Neural progenitor cell (in vitro differentiated cells): Measurements from ENCODE around the gene DYNLRB1. TPM values are rescaled to one million over a fixed set of nuclear protein-coding genes. Genes with fewer than 3 reads are reported as not detected.

Source experiments
- DNase-seq: peaks from one replicate; pipeline ENCODE4 v3.0.0-alpha.2; 2016; ENCODE audit warnings: low spot score
- H2AFZ ChIP-seq: fragments of 200-600 bp; sonication (generic); replicated peaks from 2 replicates; pipeline ENCODE4 v1.6.1; 2016; ENCODE audit warnings: antibody characterized with exemption
- H3F3A ChIP-seq: fragments of 200-600 bp; sonication (generic); 2 replicates; pipeline ENCODE4 v1.6.1; 2016; ENCODE audit warnings: antibody characterized with exemption, low read depth
- H3K27ac ChIP-seq: fragments of 200-600 bp; sonication (generic); 2 replicates; pipeline ENCODE4 v1.5.1; 2016; ENCODE audit warnings: mild to moderate bottlenecking
- H3K27me3 ChIP-seq: fragments of 200-600 bp; sonication (generic); 2 replicates; pipeline ENCODE4 v1.6.1; 2016; ENCODE audit warnings: mild to moderate bottlenecking, moderate library complexity
- H3K36me3 ChIP-seq: fragments of 200-600 bp; sonication (generic); 2 replicates; pipeline ENCODE4 v1.5.1; 2016
- H3K4me1 ChIP-seq: fragments of 200-600 bp; sonication (generic); 2 replicates; pipeline ENCODE4 v1.6.1; 2016; ENCODE audit warnings: mixed run types
- H3K4me2 ChIP-seq: fragments of 200-600 bp; sonication (generic); 2 replicates; pipeline ENCODE4 v1.6.1; 2016
- H3K4me3 ChIP-seq: fragments of 200-600 bp; sonication (generic); 2 replicates; pipeline ENCODE4 v1.5.1; 2016
- H3K79me2 ChIP-seq: fragments of 200-600 bp; sonication (generic); 2 replicates; pipeline ENCODE4 v1.6.1; 2016; ENCODE audit warnings: low read depth
- H3K9ac ChIP-seq: fragments of 200-600 bp; sonication (generic); 2 replicates; pipeline ENCODE4 v1.6.1; 2016
- H3K9me3 ChIP-seq: fragments of 200-600 bp; sonication (generic); 2 replicates; pipeline ENCODE4 v1.5.1; 2016; ENCODE audit warnings: low read depth
- H4K20me1 ChIP-seq: fragments of 200-600 bp; sonication (generic); 2 replicates; pipeline ENCODE4 v1.6.1; 2016; ENCODE audit warnings: low read depth
- H3K27ac Mint-ChIP-seq: 3 replicates; pipeline ENCODE4 v1.8.0; 2021; ENCODE audit warnings: mixed read lengths
- H3K27me3 Mint-ChIP-seq: 2 replicates; pipeline ENCODE4 v1.8.0; 2022; ENCODE audit warnings: low read depth, mild to moderate bottlenecking, inconsistent platforms, moderate library complexity, mixed read lengths; ENCODE audit not compliant: insufficient read depth
- H3K36me3 Mint-ChIP-seq: 3 replicates; pipeline ENCODE4 v1.8.0; 2021; ENCODE audit warnings: mixed read lengths
- H3K4me1 Mint-ChIP-seq: 3 replicates; pipeline ENCODE4 v1.8.0; 2021; ENCODE audit warnings: mixed read lengths
- H3K4me3 Mint-ChIP-seq: 3 replicates; pipeline ENCODE4 v1.8.0; 2021; ENCODE audit warnings: mild to moderate bottlenecking, moderate library complexity, mixed read lengths
- H3K9me3 Mint-ChIP-seq: 3 replicates; pipeline ENCODE4 v1.8.0; 2020; ENCODE audit warnings: mixed read lengths
- EZH2 ChIP-seq: fragments of 200-600 bp; sonication (generic); IDR thresholded peaks from 2 replicates; pipeline ENCODE4 v1.6.1; 2017; ENCODE audit warnings: antibody characterized with exemption, mild to moderate bottlenecking, moderate library complexity
- EZH2phosphoT487 ChIP-seq: fragments of 200-600 bp; sonication (generic); IDR thresholded peaks from 2 replicates; pipeline ENCODE4 v1.6.1; 2017; ENCODE audit warnings: antibody characterized with exemption
- total RNA-seq: library from RNA; depleted of rRNA; stranded (reverse); fragments of >200 nt; gene quantifications from 2 replicates; pipeline ENCODE4 v1.2.3, GENCODE V29; 2015; ENCODE audit warnings: low replicate concordance
- TF ChIP-seq, protein P1 (sequence below): fragments of 200-600 bp; sonication (generic); IDR thresholded peaks from 2 replicates; pipeline ENCODE4 v1.5.1; 2017; ENCODE audit warnings: antibody characterized with exemption, mild to moderate bottlenecking

The DYNLRB1 gene
- total RNA-seq, 1 donor from 2014 or later, result 73.1 TPM

- Mint-ChIP-seq H3K9me3 (no peaks in the 10 kb centered on the region), H3K4me3 (no peak overlapping the region), H3K27me3 (peaks cover 6% of the 10 kb centered on the region), H3K27ac (peak overlapping the region; percentile 81), H3K36me3 (peaks cover 1% of the 10 kb centered on the region), H3K4me1 (peaks cover 30% of the 10 kb centered on the region)
- no peaks in the 10 kb centered on the region for H4K20me1 ChIP-seq
- peaks cover 7% of the 10 kb centered on the region for H3K27me3 ChIP-seq
- H3K4me1 ChIP-seq, result peaks cover 4% of the 10 kb centered on the region
- no peaks in the 10 kb centered on the region for H3K36me3 ChIP-seq
- no peak overlapping the region for H3K4me3 ChIP-seq
- DNase-seq, result no peak
- H3K27ac ChIP-seq, result no peak overlapping the region
- no peak overlapping the region for H3K4me2 ChIP-seq
- peaks cover 10% of the 10 kb centered on the region for H3F3A ChIP-seq
- no peak for TF ChIP-seq EZH2phosphoT487
- TF ChIP-seq, protein P1, sequence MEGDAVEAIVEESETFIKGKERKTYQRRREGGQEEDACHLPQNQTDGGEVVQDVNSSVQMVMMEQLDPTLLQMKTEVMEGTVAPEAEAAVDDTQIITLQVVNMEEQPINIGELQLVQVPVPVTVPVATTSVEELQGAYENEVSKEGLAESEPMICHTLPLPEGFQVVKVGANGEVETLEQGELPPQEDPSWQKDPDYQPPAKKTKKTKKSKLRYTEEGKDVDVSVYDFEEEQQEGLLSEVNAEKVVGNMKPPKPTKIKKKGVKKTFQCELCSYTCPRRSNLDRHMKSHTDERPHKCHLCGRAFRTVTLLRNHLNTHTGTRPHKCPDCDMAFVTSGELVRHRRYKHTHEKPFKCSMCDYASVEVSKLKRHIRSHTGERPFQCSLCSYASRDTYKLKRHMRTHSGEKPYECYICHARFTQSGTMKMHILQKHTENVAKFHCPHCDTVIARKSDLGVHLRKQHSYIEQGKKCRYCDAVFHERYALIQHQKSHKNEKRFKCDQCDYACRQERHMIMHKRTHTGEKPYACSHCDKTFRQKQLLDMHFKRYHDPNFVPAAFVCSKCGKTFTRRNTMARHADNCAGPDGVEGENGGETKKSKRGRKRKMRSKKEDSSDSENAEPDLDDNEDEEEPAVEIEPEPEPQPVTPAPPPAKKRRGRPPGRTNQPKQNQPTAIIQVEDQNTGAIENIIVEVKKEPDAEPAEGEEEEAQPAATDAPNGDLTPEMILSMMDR, result no peak
- TF ChIP-seq EZH2, result no peak
- H2AFZ ChIP-seq, result no peak overlapping the region
- no peaks in the 10 kb centered on the region for H3K79me2 ChIP-seq
- H3K9me3 ChIP-seq, result no peaks in the 10 kb centered on the region
- no peak overlapping the region for H3K9ac ChIP-seq
Observed at GRCh38 chr20:34547844-34548613, 31.8 kb downstream of the DYNLRB1 start.

DNA sequence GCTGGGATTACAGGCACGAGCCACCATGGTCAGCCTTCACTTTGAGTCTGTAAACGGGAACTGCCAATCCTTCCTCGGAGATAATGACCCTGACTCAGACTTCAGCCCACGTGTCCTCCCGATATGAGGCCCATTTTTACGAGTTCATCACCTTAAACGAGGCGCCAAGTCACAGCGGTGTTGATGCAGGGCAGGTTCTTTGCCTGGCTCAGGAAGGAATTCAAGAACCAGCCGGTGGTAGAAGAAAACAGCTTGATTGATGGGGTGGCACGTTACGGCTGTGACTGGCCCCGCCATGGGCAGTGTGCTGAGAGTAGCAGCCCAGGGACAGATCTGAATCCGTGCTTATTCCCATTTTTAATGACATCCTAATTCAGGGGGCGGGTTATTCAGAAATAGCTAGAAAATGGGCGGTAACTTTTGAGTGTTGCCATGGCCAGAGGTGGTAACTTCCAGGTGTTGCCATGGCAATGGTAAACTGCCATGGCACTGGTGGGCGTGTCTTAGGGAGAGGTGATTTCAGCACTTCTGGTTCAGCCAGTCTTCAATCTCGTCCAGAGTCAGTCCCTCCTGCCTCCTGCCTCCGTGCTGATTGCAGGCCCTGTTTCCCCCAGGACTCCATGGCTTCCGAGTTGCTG lies 33.2 kb downstream of the DYNLRB1 start:
- H2AFZ ChIP-seq, result no peak overlapping the region
- H3K4me3 ChIP-seq, result no peak overlapping the region
- H3K27ac Mint-ChIP-seq, result no peak overlapping the region
- peaks cover 6% of the 10 kb centered on the region for H3K27me3 ChIP-seq
- no peak overlapping the region for H3K27ac ChIP-seq
- no peaks in the 10 kb centered on the region for H3K9me3 Mint-ChIP-seq
- H3K27me3 Mint-ChIP-seq, result peaks cover 6% of the 10 kb centered on the region
- H3K4me2 ChIP-seq, result no peak overlapping the region
- TF ChIP-seq EZH2phosphoT487, result no peak
- no peak for TF ChIP-seq EZH2
- TF ChIP-seq, protein P1, result no peak
- no peaks in the 10 kb centered on the region for H3K36me3 ChIP-seq
- no peaks in the 10 kb centered on the region for H3K36me3 Mint-ChIP-seq
- H3K4me1 Mint-ChIP-seq, result peaks cover 25% of the 10 kb centered on the region
- DNase-seq, result peak; percentile 56
- H3K9ac ChIP-seq, result no peak overlapping the region
- no peak overlapping the region for H3K4me3 Mint-ChIP-seq
- H3F3A ChIP-seq, result peaks cover 2% of the 10 kb centered on the region
- no peaks in the 10 kb centered on the region for H3K9me3 ChIP-seq
- no peaks in the 10 kb centered on the region for H3K79me2 ChIP-seq
- H3K4me1 ChIP-seq, result peaks cover under 1% of the 10 kb centered on the region
- no peaks in the 10 kb centered on the region for H4K20me1 ChIP-seq

DNA sequence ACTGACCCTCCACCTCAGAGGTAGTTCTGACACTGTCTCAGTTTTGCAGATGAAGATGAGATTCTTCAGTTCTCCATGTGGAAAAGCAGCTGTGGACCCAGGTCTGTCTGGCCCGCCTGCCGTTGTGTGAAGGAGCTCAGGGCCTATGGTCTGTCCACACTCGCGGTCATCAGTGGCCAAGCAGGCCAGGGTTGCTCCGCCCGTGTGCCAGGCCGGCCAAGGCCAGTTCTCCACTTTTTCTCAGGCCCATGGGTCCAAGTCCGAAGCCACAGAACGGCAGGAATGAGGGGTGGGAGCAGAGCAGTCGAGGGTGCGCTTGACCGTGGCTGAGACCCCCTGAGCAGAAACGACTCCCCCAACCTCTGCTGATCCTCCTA lies 33.7 kb downstream of the DYNLRB1 start:
- H3K4me3 Mint-ChIP-seq, result no peak overlapping the region

More for the DNA sequence above, 33.7 kb downstream of the DYNLRB1 start:
- no peak overlapping the region for H3K9ac ChIP-seq
- DNase-seq, result no peak
- no peak overlapping the region for H3K27ac ChIP-seq
- peaks cover 4% of the 10 kb centered on the region for H3K27me3 Mint-ChIP-seq
- H3K27me3 ChIP-seq, result peaks cover under 1% of the 10 kb centered on the region
- H3K27ac Mint-ChIP-seq, result no peak overlapping the region
- H2AFZ ChIP-seq, result no peak overlapping the region
- no peaks in the 10 kb centered on the region for H3K9me3 Mint-ChIP-seq
- no peaks in the 10 kb centered on the region for H3K4me1 ChIP-seq
- no peaks in the 10 kb centered on the region for H4K20me1 ChIP-seq
- H3K36me3 ChIP-seq, result no peaks in the 10 kb centered on the region
- no peaks in the 10 kb centered on the region for H3K36me3 Mint-ChIP-seq
- H3K9me3 ChIP-seq, result no peaks in the 10 kb centered on the region
- no peak overlapping the region for H3K4me2 ChIP-seq
- no peaks in the 10 kb centered on the region for H3K79me2 ChIP-seq
- H3F3A ChIP-seq, result no peaks in the 10 kb centered on the region
- no peak for TF ChIP-seq EZH2
- TF ChIP-seq EZH2phosphoT487, result no peak
- TF ChIP-seq, protein P1, result no peak
- H3K4me1 Mint-ChIP-seq, result peaks cover 21% of the 10 kb centered on the region
- no peak overlapping the region for H3K4me3 ChIP-seq
